Retinal pigment epithelial cell (primary cell): ENCODE measurements around the gene SPACA4.
A peak's percentile ranks its signal among the peaks of the same experiment; 100 is the strongest.

ENCODE experiments used
- DNase-seq: peaks from one replicate; pipeline ENCODE4 v3.0.0-alpha.2; 2010; ENCODE audit warnings: low read depth
- H3K4me3 ChIP-seq: 2 replicates; pipeline ENCODE4 v1.5.1; 2011; ENCODE audit warnings: mild to moderate bottlenecking, low read length, control low read depth, moderate library complexity
- TF ChIP-seq, protein P1 (sequence below): conservative IDR thresholded peaks from 2 replicates; pipeline ENCODE4 v1.5.1; 2011; ENCODE audit warnings: low read depth, low read length, control low read depth, inconsistent platforms

SPACA4 gene

DNA sequence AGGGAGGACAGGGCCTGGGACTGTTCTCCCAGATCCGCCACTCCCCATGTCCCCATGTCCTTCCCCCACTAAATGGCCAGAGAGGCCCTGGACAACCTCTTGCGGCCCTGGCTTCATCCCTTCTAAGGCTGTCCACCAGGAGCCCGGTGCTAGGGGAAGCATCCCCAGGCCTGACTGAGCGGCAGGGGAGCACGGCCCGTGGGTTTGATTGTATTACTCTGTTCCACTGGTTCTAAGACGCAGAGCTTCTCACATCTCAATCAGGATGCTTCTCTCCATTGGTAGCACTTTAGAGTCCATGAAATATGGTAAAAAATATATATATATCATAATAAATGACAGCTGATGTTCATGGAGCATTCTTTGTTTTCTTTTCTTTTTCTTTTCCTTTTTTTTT is 815 bp downstream of the SPACA4 start:
- no peak overlapping the region for H3K4me3 ChIP-seq
- DNase-seq: no peak
- TF ChIP-seq, protein P1, sequence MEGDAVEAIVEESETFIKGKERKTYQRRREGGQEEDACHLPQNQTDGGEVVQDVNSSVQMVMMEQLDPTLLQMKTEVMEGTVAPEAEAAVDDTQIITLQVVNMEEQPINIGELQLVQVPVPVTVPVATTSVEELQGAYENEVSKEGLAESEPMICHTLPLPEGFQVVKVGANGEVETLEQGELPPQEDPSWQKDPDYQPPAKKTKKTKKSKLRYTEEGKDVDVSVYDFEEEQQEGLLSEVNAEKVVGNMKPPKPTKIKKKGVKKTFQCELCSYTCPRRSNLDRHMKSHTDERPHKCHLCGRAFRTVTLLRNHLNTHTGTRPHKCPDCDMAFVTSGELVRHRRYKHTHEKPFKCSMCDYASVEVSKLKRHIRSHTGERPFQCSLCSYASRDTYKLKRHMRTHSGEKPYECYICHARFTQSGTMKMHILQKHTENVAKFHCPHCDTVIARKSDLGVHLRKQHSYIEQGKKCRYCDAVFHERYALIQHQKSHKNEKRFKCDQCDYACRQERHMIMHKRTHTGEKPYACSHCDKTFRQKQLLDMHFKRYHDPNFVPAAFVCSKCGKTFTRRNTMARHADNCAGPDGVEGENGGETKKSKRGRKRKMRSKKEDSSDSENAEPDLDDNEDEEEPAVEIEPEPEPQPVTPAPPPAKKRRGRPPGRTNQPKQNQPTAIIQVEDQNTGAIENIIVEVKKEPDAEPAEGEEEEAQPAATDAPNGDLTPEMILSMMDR: no peak

GRCh38 chr19:48608798-48609263 is 2.3 kb downstream of the SPACA4 start:
- DNase-seq: no peak
- H3K4me3 ChIP-seq: no peak overlapping the region
- TF ChIP-seq, protein P1: peak; percentile 70

DNA sequence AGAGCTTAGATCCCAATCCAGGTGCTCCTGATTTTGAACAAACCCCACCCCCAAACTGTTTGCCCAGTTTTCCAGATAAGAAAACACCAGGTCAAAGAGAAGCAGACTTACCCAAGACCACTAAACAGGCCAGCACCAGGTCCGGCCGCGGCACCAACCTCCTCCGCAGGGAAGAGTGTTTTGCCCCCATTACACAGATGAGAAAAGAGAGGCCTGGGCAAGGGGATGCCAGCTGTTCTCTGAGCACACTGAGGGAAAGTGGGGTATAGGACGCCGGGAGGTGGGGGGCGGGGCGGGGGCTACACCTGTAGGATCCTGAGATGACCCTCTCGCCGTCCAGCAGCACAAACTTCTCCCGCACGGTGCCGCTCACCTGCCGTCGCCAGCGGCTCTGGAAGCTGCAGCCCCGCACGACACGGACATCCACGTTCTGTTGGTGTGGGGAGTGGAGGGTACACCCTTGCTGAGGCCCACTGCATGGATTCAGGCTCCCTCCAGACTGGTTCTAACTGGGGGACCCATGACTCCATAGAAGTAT is 3.1 kb downstream of the SPACA4 start:
- no peak overlapping the region for H3K4me3 ChIP-seq
- no peak for DNase-seq
- TF ChIP-seq, protein P1: no peak

DNA sequence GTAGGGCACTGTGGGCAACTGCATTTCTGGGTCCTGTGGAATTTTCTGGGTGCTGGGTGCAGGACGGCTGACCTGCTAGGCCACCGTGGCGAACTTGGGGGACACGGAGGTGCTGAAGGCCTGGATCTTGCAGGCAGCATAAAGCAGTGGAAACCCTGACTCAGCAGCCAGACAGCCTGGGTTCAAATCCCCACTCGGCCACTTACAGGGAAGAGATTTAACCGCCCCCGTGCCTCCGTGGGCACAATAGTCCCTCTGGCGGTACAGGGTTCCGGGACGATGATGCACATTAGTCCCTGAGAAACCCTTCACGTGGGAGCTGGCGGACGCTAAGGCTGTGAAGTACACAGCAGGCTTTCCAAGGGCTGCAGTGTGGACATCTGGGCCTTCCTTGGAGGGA is 5.3 kb downstream of the SPACA4 start:
- TF ChIP-seq, protein P1: no peak
- no peak for DNase-seq
- no peak overlapping the region for H3K4me3 ChIP-seq

DNA sequence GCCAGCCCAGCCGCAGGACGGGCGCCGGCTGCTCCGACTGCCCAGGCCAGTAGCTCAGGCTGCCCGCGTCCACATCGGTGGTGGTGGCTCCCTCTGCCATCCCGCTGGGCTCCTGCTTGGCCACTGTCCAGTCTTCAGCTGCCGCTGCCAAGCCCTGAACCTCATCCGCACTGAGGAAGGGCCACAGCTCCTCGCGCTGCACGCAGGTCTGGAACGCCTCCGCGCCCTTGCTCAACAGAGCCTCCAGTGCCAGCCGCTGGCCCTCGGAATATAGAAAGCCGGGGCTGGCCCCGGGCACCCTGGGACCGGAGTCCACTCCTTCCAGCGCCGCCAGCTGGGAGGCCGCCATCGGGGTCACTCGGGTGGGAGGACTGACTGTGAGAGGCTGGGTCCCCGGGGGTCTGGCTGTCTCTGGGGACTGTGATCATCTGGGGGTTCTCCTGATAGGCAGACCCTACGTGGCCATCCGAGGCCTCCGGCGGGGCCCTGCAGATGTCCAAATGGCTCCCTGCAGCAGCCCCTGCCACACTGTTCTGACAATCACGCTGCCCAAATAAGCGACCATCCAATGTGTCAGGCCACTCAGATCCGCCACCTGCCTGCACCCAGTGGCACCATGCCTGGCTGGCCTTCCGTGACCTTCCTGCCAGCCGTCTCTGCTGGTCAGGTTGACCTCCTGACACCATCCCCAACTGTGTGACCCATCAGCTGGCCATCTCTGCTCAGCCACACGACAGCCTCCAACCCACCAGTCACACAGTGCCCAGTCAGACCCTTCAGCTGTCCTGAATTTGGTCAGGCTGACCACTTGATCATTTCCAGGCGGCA is 6.7 kb downstream of the SPACA4 start:
- no peak for DNase-seq
- TF ChIP-seq, protein P1: no peak
- no peak overlapping the region for H3K4me3 ChIP-seq

GRCh38 chr19:48613852-48614435 is 7.4 kb downstream of the SPACA4 start:
- TF ChIP-seq, protein P1: no peak
- no peak overlapping the region for H3K4me3 ChIP-seq
- DNase-seq: no peak
